Type B pancreatic cell (in vitro differentiated cells): Measurements from ENCODE around the gene BIRC3. TPM values are rescaled to one million over a fixed set of nuclear protein-coding genes. Genes with fewer than 3 reads are reported as not detected.

Experiments
- DNase-seq: peaks from one replicate; pipeline ENCODE4 v3.0.0; 2021; ENCODE audit warnings: mixed read lengths; ENCODE audit not compliant: unreplicated experiment; ENCODE audit errors: extremely low spot score
- H3K27ac Mint-ChIP-seq: 2 replicates; pipeline ENCODE4 v1.8.0; 2021; ENCODE audit warnings: mild to moderate bottlenecking, mixed read lengths
- H3K27me3 Mint-ChIP-seq: 2 replicates; pipeline ENCODE4 v1.8.0; 2021; ENCODE audit warnings: mixed read lengths
- H3K36me3 Mint-ChIP-seq: 2 replicates; pipeline ENCODE4 v1.8.0; 2021; ENCODE audit warnings: mixed read lengths
- H3K4me1 Mint-ChIP-seq: one replicate; pipeline ENCODE4 v1.8.0; 2021; ENCODE audit warnings: mixed read lengths; ENCODE audit not compliant: unreplicated experiment
- H3K4me3 Mint-ChIP-seq: 2 replicates; pipeline ENCODE4 v1.8.0; 2021; ENCODE audit warnings: mild to moderate bottlenecking, mixed read lengths
- H3K9me3 Mint-ChIP-seq: 2 replicates; pipeline ENCODE4 v1.8.0; 2021; ENCODE audit warnings: mixed read lengths
- CTCF ChIP-seq: fragments of 200-600 bp; sonication (generic); conservative IDR thresholded peaks from 2 replicates; pipeline ENCODE4 v1.5.0; 2021; ENCODE audit warnings: antibody characterized with exemption, mild to moderate bottlenecking
- total RNA-seq: library from RNA; stranded (reverse); gene quantifications from 2 replicates; pipeline ENCODE4 v1.2.1, GENCODE V29; 2021; ENCODE audit warnings: low replicate concordance

The BIRC3 gene
- total RNA-seq, 1 donor from 2014 or later: 2.3 TPM

DNA sequence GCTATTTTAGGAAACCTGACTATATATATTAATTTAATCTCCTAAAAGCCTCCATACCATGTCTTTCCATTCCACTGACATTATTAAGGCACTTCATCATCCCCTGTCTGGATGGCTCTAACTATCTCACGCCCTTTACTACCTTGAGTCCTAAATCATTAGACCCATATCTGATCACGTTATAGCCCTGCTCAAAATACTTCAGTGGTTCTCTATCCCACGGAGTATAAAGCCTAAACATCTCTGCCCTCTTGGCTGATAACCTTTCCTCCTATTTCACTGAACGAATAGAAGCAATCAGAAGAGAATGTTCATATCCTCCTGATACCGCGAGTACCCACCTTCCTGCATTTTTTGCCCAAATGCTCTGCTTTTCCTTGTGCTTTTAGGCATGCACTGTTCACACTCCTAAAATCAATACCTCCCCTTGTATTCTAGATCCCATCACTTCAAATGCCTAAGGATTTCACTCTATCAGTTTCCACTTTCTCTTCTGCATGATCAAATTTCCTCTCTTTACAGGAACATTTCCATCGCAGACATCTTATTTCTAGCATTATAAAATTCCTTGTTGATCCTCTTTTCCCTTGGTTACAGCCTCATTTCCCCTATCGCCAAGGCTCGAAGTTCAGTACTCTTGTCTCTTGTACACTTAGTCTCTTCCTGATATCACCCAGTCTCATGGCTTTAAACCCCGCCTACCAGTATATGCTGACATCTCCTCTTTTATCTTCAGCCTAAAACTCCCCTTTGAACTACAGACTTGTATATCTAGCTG is 45.0 kb upstream of the BIRC3 start:
- Mint-ChIP-seq H3K36me3 (peaks cover 7% of the 10 kb centered on the region), H3K27me3 (no peaks in the 10 kb centered on the region), H3K27ac (peak overlapping the region; percentile 62), H3K4me3 (peak overlapping the region; percentile 31), H3K9me3 (peaks cover 7% of the 10 kb centered on the region), H3K4me1 (peaks cover 58% of the 10 kb centered on the region)
- no peak for TF ChIP-seq CTCF
- no peak for DNase-seq

GRCh38 chr11:102274628-102275027 is 42.7 kb upstream of the BIRC3 start:
- peaks cover 7% of the 10 kb centered on the region for H3K36me3 Mint-ChIP-seq
- peaks cover 45% of the 10 kb centered on the region for H3K4me1 Mint-ChIP-seq
- no peak for TF ChIP-seq CTCF
- no peaks in the 10 kb centered on the region for H3K27me3 Mint-ChIP-seq
- peaks cover 7% of the 10 kb centered on the region for H3K9me3 Mint-ChIP-seq
- no peak for DNase-seq
- H3K4me3 Mint-ChIP-seq: no peak overlapping the region
- H3K27ac Mint-ChIP-seq: no peak overlapping the region

DNA sequence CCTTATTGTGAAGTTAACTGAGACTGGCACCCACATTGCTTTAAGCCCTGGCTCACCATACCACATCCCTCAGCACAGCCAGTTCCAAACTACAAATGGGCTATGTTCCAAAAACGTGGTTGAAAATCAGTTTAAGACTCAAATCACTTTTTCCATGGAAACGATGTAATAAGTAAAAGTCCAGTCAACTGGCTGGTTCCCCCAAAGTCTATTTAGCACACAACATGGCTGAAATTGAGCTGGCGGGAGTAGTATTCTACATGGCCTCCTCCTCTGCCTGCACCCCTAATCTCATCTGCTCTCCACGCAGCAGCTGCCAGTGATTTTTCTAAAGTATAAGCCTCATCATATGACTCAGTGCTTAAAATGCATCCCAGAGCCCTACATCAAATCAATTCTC is 40.9 kb upstream of the BIRC3 start:
- Mint-ChIP-seq H3K4me1 (peaks cover 46% of the 10 kb centered on the region), H3K27me3 (no peaks in the 10 kb centered on the region), H3K9me3 (peaks cover 7% of the 10 kb centered on the region), H3K36me3 (peaks cover 7% of the 10 kb centered on the region), H3K4me3 (peak overlapping the region; percentile 2), H3K27ac (no peak overlapping the region)
- DNase-seq: no peak
- no peak for TF ChIP-seq CTCF

DNA sequence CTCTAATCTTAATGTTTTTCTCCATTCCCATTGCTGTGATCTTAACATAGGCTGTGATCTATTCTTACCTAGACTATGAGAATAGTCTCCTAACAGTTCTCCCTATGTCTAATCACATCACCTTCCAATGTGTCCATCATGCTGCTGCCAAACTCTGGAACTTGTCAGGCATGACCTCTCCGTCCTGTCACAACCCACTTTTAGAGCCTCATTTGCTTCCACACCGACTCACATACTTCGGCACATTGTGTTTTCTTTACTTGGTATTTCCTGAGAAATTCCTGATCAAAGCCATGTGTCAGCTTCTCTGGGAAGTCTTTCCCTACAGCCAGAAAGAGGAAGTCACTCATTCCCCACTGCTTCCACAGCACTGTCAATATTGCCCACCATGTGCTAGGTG is 40.5 kb upstream of the BIRC3 start:
- Mint-ChIP-seq H3K4me3 (peak overlapping the region; percentile 2), H3K36me3 (peaks cover 7% of the 10 kb centered on the region), H3K9me3 (peaks cover 7% of the 10 kb centered on the region), H3K27ac (peak overlapping the region; percentile 10), H3K27me3 (no peaks in the 10 kb centered on the region), H3K4me1 (peaks cover 46% of the 10 kb centered on the region)
- no peak for TF ChIP-seq CTCF
- DNase-seq: no peak

GRCh38 chr11:102279641-102280170 is 37.6 kb upstream of the BIRC3 start:
- Mint-ChIP-seq H3K9me3 (no peaks in the 10 kb centered on the region), H3K4me1 (peaks cover 38% of the 10 kb centered on the region), H3K27ac (peak overlapping the region; percentile 27), H3K4me3 (peak overlapping the region; percentile 23), H3K36me3 (peaks cover 4% of the 10 kb centered on the region), H3K27me3 (no peaks in the 10 kb centered on the region)
- DNase-seq: no peak
- peak; percentile 42 for TF ChIP-seq CTCF
